Stimulated activated naive CD4-positive, alpha-beta T cell treated with Interleukin-2 at 50 U/mL for 16 hours (primary cell): ENCODE measurements around the gene C1orf210.

Source experiments
- DNase-seq: peaks from one replicate; lab custom pipeline; 2025; lab: John Stamatoyannopoulos, UW

Gene C1orf210

GRCh38 chr1:43293896-43294760, 8.7 kb upstream of the C1orf210 start:
- no peak for DNase-seq

GRCh38 chr1:43293176-43293575, 7.8 kb upstream of the C1orf210 start:
- DNase-seq: no peak

GRCh38 chr1:43292679-43293078, 7.3 kb upstream of the C1orf210 start:
- DNase-seq: no peak

GRCh38 chr1:43292216-43292615, 6.8 kb upstream of the C1orf210 start:
- no peak for DNase-seq

GRCh38 chr1:43288785-43289706, 3.7 kb upstream of the C1orf210 start:
- DNase-seq: no peak

- no peak for DNase-seq
Measured at GRCh38 chr1:43288058-43288784, 2.8 kb upstream of the C1orf210 start.

GRCh38 chr1:43286533-43286932, 1.2 kb upstream of the C1orf210 start:
- no peak for DNase-seq

GRCh38 chr1:43286115-43286514, 734 bp upstream of the C1orf210 start:
- DNase-seq: no peak

- DNase-seq: no peak
Measured at GRCh38 chr1:43284546-43285110, 753 bp downstream of the C1orf210 start.

- DNase-seq: no peak
Measured at GRCh38 chr1:43284065-43284464, 1.3 kb downstream of the C1orf210 start.

- DNase-seq: no peak
Measured at GRCh38 chr1:43282220-43283195, 2.9 kb downstream of the C1orf210 start.

- DNase-seq: no peak
Measured at GRCh38 chr1:43280692-43281091, 4.7 kb downstream of the C1orf210 start.

- no peak for DNase-seq
Measured at GRCh38 chr1:43279666-43280065, 5.7 kb downstream of the C1orf210 start.

- DNase-seq: no peak
Measured at GRCh38 chr1:43279161-43279560, 6.2 kb downstream of the C1orf210 start.

- DNase-seq: no peak
Measured at GRCh38 chr1:43277116-43277876, 8.1 kb downstream of the C1orf210 start.

- DNase-seq: no peak
Measured at GRCh38 chr1:43276673-43277072, 8.7 kb downstream of the C1orf210 start.

- no peak for DNase-seq
Measured at GRCh38 chr1:43275826-43276620, 9.4 kb downstream of the C1orf210 start.

- DNase-seq: no peak
Measured at GRCh38 chr1:43274804-43275180, 10.6 kb downstream of the C1orf210 start.
